ENCODE data around the gene ZNF280B.
A peak's percentile ranks its signal among the peaks of the same experiment; 100 is the strongest.
"Not testable (repeated sequence)": the region's sequence is repeated elsewhere in the genome, so short reads cannot be mapped to it uniquely, and the experiment has no call there.

The ZNF280B gene

GRCh38 chr22:22464541-22465054 lies 43.9 kb downstream of the ZNF280B start:
- no peak for DNase-seq (ENCODE audit: low read depth in 2 of 2)

- DNase-seq (ENCODE audit: low read depth in 2 of 2), result peak; percentile 4 to 27
Measured at GRCh38 chr22:22463855-22464540, 44.5 kb downstream of the ZNF280B start.

- no peak for DNase-seq (ENCODE audit: low read depth in 2 of 2)
Measured at GRCh38 chr22:22462813-22463567, 45.6 kb downstream of the ZNF280B start.

GRCh38 chr22:22461583-22461982 lies 47.0 kb downstream of the ZNF280B start:
- DNase-seq (ENCODE audit: low read depth in 2 of 2), result no peak

- DNase-seq (ENCODE audit: low read depth in 2 of 2), result no peak
Measured at GRCh38 chr22:22461111-22461510, 47.4 kb downstream of the ZNF280B start.

GRCh38 chr22:22460635-22461034 lies 47.9 kb downstream of the ZNF280B start:
- no peak for DNase-seq (ENCODE audit: low read depth in 2 of 2)

GRCh38 chr22:22460060-22460459 lies 48.5 kb downstream of the ZNF280B start:
- no peak for DNase-seq (ENCODE audit: low read depth in 2 of 2)

GRCh38 chr22:22458896-22459588 lies 49.5 kb downstream of the ZNF280B start:
- DNase-seq (ENCODE audit: low read depth in 2 of 2), result no peak

GRCh38 chr22:22458387-22458786 lies 50.2 kb downstream of the ZNF280B start:
- no peak for DNase-seq (ENCODE audit: low read depth in 2 of 2)

GRCh38 chr22:22454997-22455396 lies 53.5 kb downstream of the ZNF280B start:
- no peak for DNase-seq (ENCODE audit: low read depth in 2 of 2)

- no peak for DNase-seq (ENCODE audit: low read depth in 2 of 2)
Measured at GRCh38 chr22:22452996-22453686, 55.4 kb downstream of the ZNF280B start.

- no peak for DNase-seq (ENCODE audit: low read depth in 2 of 2)
Measured at GRCh38 chr22:22452211-22452610, 56.3 kb downstream of the ZNF280B start.

GRCh38 chr22:22450343-22450839 lies 58.2 kb downstream of the ZNF280B start:
- DNase-seq (ENCODE audit: low read depth in 2 of 2), result no peak

- no peak for DNase-seq (ENCODE audit: low read depth in 2 of 2)
Measured at GRCh38 chr22:22449819-22450218, 58.7 kb downstream of the ZNF280B start.

- no peak for DNase-seq (ENCODE audit: low read depth in 2 of 2)
Measured at GRCh38 chr22:22446517-22446916, 62.0 kb downstream of the ZNF280B start.

- DNase-seq (ENCODE audit: low read depth in 2 of 2), result not testable (repeated sequence)
Measured at GRCh38 chr22:22444007-22444589, 64.4 kb downstream of the ZNF280B start.

- DNase-seq (ENCODE audit: low read depth in 2 of 2), result no peak
Measured at GRCh38 chr22:22442928-22443709, 65.4 kb downstream of the ZNF280B start.

GRCh38 chr22:22441626-22442025 lies 66.9 kb downstream of the ZNF280B start:
- DNase-seq (ENCODE audit: low read depth in 2 of 2), result not testable (repeated sequence)

- DNase-seq (ENCODE audit: low read depth in 2 of 2), result no peak
Measured at GRCh38 chr22:22440188-22440587, 68.4 kb downstream of the ZNF280B start.

Data from stimulated activated CD4-positive, alpha-beta T cell treated with anti-CD3 and anti-CD28 coated beads, Interleukin-1b, Interleukin-23, amount 100 ng/mL, for 1 hour (primary cell).